ENCODE measurements around the gene GABRG3.

GABRG3 gene

DNA sequence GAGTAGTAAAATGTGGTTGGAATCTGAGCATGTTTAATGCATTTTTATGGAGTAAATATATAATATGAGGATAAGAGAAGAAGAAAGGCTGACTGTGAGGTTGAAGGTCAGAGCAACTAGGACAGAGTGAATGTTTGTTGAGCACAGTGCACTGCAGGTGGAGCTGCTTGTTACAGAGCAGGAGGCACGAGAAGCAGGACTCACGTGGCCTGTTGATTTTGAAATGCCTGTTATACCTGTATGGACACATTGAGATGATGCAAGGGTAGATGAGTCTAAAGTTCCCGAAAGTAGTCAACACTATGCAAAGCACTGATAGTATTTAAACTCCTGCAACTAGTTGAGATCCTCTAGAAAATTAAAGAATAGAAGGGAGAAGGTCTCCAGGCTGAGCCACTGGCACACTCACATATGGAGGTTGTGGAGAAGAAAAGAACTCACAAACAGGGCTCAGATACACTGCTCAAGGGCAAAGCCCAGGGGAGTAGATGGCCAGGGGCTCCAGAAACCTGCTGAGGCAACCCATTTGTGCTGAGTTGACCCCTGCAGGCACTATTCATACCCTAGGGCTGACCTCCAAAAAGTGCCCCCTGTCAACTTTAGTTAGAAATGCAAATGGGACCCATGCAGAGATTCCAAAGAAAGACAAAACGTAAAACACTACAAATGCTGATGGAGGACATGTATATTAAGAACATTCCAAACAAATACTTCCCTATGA is 541.5 kb downstream of the GABRG3 start:
- DNase-seq (ENCODE audit: low read depth), result no peak

- DNase-seq (ENCODE audit: low read depth), result no peak
Measured at GRCh38 chr15:27514526-27514925, 543.5 kb downstream of the GABRG3 start.

- DNase-seq (ENCODE audit: low read depth), result no peak
Measured at GRCh38 chr15:27527490-27528067, 556.6 kb downstream of the GABRG3 start.

GRCh38 chr15:27529399-27529798 is 558.4 kb downstream of the GABRG3 start:
- no peak for DNase-seq (ENCODE audit: low read depth)

DNA sequence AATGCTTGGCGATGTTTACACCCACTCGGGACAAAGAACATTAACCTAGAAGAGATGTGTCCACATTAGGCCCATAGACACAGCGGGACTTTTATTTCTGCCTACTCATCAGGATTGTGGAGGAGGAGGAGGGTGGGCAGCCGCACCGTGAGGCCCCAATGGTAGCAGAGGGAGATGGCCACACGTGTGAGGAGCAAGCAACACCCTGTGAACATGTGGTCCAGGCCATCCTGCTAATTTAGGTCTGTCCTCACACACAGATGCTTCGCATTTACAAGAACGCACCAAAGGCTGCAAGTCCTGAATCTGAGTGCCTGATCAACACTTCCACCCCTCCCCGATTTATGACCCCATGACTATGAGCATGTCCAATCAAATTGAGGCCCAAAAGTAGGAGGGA is 560.0 kb downstream of the GABRG3 start:
- DNase-seq (ENCODE audit: low read depth), result no peak

GRCh38 chr15:27532358-27532757 is 561.4 kb downstream of the GABRG3 start:
- DNase-seq (ENCODE audit: low read depth), result no peak

- no peak for DNase-seq (ENCODE audit: low read depth)
Measured at GRCh38 chr15:27535445-27536129, 564.6 kb downstream of the GABRG3 start.

DNA sequence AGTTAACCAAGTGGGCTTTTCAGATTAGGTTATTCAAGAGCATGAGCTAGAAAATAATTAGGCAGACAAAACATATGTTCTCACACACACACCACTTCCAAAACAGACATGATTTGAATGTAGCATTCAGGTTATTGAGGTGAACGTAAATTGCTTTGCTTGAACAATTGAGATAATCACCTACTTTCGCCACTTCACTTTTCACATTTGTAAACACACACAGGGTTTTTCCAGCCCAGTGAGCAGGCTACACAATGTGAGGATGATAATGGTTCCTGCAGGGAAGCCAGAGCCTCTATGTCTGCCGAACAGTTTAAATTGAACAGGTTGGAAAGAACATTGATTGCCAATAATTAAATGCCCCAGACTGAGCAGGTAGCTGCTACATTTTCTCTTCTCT is 567.3 kb downstream of the GABRG3 start:
- DNase-seq (ENCODE audit: low read depth), result no peak

DNA sequence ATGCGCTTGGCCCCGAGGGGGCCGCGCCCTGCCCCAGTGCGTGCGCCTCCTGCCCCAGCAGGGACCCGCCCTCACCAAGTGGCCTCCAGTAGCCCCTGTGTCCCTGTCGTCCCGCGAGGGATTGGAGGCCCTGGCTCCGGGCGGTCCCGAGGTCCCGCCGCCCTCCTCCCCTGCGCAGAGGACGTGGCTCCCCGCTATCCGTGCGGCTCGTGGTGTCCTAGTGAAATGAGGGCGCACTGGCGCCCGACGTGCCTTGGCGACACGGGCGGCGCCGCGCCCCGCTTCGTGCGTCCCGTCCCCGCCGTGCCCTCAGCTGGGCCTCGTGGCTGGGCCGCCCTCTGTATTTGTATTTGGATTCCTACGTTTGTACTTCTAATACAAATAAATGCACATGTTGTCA is 570.6 kb downstream of the GABRG3 start:
- no peak for DNase-seq (ENCODE audit: low read depth)

- no peak for DNase-seq (ENCODE audit: low read depth)
Measured at GRCh38 chr15:27545494-27546255, 574.7 kb downstream of the GABRG3 start.

- DNase-seq (ENCODE audit: low read depth), result no peak
Measured at GRCh38 chr15:27549746-27550145, 578.8 kb downstream of the GABRG3 start.

GRCh38 chr15:27550635-27551034 is 579.7 kb downstream of the GABRG3 start:
- no peak for DNase-seq (ENCODE audit: low read depth)

DNA sequence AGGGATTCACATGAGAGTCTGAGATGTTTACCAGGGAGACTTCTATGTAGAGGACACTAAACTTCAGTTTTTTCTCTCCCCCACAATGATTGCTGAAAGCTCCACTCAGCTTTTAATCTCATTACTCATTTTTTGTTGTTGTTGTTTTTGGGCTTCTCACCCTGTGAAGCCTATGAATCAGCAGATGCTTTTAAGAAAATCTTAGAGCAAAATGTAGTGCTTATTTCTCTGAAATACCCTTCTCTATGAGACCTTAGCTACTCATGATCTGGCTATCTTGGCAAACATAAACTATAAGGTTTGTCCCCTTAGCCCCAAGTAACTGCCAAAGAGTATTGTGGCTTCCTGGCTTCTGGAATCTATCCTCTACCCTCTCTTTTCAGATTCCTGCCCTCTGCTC is 590.8 kb downstream of the GABRG3 start:
- no peak for DNase-seq (ENCODE audit: low read depth)

DNA sequence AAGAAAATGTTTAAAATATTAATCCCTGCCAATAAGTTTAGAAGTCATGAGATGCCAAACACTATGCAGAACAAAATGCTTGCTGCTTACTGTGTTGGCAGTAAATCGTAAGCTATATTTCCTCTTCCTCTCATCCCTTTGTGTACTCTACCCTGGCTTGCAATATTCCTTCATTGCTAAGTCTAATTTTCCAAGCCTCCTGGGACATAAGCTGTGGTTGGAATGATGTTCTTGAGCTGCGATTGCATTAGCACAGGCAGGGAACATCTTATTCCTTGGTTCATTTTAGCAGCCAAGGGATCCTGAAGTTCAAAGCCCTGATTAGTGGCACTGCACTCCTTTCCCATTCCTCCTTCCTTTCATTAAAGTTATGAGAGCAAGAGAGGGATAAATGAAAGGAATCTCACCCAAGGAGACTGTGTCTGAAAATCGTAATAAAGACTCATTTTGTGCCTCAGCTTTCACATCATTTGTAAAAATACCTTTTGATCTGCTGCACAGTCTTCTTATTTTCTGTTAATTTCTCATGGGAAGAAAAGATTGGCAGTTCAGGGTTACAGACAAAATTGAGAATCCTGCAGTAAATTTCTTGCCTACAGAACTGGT is 592.9 kb downstream of the GABRG3 start:
- DNase-seq (ENCODE audit: low read depth), result no peak

DNA sequence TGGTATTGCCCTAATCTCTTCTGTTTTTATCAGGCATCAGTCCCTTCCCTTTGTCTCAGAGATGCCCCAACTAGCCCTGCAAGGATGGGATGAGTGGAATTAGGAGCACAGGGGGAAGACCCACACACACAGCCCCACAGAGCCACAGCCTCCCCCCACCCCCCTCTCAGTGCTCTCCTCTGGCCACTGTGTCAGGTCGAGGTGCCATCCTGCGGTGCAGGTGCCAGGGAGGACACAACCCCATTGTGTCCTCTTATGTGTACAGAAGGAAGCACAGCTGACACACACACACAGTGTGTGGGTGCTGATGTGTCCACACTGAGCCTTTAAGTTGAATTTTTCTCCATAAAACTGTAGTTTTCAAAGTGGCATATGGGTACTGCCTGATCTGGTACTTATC is 593.7 kb downstream of the GABRG3 start:
- DNase-seq (ENCODE audit: low read depth), result no peak

- DNase-seq (ENCODE audit: low read depth), result no peak
Measured at GRCh38 chr15:27570746-27571145, 599.8 kb downstream of the GABRG3 start.

DNA sequence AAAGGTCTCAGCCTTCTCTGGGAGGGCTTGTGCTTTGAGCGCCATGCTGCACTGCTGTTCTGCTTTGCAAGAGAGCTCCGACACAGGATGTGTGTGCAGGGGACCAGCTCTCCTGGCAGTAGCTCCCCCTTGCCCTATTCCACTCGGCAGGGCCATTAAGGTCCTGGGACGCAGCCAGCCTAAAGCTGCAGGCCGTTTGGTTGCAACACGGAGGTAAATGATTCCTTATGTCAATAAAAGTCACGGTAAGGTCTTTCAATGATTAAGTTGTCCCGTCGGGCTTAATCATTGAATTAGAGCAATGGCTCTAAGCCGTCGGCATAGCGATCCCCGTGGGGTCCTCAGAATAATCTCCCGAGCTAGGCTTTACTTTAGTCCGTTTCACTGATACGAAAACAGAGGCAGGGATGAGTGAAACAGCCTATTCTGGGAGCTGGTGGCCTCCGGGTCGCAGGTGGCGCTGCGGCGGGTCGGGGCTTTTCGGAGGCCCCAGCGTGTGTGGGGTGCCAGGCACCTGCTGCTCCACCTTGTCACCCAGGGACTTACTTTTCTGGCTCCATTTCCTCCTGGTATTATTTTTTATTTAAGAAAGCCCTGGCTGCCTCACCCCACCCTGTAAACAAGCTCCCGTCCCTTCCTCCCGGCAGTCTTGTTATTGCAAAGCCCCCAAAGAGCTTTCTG is 603.0 kb downstream of the GABRG3 start:
- DNase-seq (ENCODE audit: low read depth), result no peak

DNA sequence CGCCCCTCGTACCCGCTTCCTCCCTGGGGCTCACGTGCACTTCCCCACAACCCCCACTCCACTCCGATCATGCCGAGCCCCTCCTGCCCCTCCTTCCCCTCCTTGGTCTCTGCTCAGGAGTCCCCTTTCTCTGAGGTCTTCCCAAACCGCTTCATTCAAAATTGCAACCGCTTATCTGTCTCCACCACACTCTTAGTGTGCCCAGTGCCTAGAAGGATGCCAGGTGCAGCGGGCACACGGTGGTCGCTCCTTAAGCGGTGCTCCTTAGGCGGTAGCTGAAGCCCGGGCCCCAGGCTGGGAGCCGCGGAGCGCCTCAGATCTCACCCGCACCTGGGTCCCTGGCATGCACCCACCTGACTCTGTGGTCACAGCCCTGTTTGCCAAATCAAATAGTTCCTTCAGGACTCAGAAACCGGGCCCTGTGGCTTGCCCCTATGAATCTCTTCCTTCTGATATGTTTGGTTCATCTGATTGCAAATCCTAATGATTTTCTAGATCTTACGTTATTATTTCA is 603.6 kb downstream of the GABRG3 start:
- no peak for DNase-seq (ENCODE audit: low read depth)

GRCh38 chr15:27575521-27575920 is 604.5 kb downstream of the GABRG3 start:
- no peak for DNase-seq (ENCODE audit: low read depth)

- no peak for DNase-seq (ENCODE audit: low read depth)
Measured at GRCh38 chr15:27576576-27576975, 605.6 kb downstream of the GABRG3 start.

DNA sequence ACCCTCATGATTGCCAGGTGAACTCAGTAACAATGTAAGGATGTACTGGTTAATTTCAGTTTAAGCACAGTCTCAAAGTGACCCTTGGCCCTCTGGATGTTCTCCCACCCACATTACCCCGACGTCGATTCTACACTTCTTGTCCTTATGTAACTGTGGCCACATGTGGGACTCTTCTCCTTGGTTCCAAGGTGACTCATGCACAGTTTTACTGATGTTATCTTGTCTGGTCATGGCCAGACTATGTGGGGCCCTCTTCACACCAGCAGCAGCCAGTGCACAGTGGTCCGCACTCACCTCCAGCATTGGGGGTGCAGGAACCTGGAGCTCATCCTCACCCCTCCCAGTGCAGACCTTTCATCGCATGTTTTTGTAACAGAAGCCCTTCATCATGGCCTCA is 608.8 kb downstream of the GABRG3 start:
- DNase-seq (ENCODE audit: low read depth), result no peak

Data from stimulated activated CD8-positive, alpha-beta memory T cell treated with anti-CD3 and anti-CD28 coated beads, Interleukin-7, amount 100 ng/mL, for 24 hours (primary cell).